PC-9 (cell line): ENCODE measurements around the gene PDCD6IP.

Experiments used
- EZH2 ChIP-seq: fragments of 200-600 bp; sonication (generic); IDR thresholded peaks from 2 replicates; pipeline ENCODE4 v1.8.0; 2017; ENCODE audit warnings: antibody characterized with exemption, low read depth
- TF ChIP-seq, protein P1 (sequence below): fragments of 200-600 bp; sonication (generic); conservative IDR thresholded peaks from 2 replicates; pipeline ENCODE4 v1.6.1; 2017; ENCODE audit warnings: mixed run types, antibody characterized with exemption, mild to moderate bottlenecking, moderate library complexity

DNA sequence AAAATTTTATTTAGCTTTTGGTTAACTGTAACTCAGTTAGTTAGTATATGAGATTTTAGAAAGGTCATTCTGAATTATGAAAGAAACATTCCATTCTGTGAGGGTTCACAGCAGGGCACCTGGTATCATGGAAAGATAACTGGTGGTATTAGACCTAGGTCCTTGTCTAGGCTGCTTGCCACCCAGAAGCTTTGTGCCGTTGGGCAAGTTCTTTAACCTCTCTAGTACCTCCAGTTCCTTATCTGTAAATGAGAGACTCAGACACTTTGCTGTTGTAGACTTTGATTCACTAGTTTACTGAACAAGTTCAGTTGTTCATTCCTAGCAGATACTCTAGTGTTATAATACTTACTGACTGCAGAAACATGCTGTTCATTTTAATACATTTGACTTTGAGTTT is 25.4 kb downstream of the PDCD6IP start:
- no peak for TF ChIP-seq EZH2
- TF ChIP-seq, protein P1, sequence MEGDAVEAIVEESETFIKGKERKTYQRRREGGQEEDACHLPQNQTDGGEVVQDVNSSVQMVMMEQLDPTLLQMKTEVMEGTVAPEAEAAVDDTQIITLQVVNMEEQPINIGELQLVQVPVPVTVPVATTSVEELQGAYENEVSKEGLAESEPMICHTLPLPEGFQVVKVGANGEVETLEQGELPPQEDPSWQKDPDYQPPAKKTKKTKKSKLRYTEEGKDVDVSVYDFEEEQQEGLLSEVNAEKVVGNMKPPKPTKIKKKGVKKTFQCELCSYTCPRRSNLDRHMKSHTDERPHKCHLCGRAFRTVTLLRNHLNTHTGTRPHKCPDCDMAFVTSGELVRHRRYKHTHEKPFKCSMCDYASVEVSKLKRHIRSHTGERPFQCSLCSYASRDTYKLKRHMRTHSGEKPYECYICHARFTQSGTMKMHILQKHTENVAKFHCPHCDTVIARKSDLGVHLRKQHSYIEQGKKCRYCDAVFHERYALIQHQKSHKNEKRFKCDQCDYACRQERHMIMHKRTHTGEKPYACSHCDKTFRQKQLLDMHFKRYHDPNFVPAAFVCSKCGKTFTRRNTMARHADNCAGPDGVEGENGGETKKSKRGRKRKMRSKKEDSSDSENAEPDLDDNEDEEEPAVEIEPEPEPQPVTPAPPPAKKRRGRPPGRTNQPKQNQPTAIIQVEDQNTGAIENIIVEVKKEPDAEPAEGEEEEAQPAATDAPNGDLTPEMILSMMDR: no peak
